Measurements from ENCODE around the gene DENND6A.
"Not testable (repeated sequence)": the region's sequence is repeated elsewhere in the genome, so short reads cannot be mapped to it uniquely, and the experiment has no call there.

The DENND6A gene

DNA sequence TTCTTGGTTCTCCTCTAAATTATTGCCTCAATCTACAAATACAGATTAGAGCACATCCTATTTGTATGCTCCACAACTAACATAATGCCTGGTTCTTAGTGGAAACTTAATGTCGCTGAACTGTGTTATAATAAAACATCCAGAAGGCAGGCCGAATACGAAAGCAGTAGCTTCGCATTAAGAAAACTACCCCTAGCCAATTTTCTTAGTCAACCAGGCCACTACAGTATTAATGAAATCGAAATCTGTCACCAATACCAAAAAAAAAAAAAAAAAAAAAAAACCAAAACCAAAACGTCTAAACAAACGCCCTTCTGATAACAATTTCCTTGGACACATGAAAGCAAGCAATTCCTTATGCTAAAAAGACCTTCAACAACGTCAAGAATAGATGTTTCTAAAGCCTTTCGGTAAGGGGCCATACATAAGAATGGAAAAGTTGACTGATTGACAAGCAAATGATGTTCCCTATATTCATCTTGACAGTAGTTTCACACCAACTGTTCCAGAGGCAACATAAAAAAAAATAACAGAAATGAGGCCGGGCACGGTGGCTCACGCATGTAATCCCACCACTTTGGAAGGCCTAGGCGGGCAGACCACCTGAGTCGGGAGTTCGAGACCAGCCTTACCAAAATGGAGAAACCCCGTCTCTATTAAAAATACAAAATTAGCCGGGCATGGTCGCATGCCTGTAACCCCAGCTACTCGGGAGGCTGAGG is 1.3 kb downstream of the DENND6A start:
- no peak for DNase-seq

DNA sequence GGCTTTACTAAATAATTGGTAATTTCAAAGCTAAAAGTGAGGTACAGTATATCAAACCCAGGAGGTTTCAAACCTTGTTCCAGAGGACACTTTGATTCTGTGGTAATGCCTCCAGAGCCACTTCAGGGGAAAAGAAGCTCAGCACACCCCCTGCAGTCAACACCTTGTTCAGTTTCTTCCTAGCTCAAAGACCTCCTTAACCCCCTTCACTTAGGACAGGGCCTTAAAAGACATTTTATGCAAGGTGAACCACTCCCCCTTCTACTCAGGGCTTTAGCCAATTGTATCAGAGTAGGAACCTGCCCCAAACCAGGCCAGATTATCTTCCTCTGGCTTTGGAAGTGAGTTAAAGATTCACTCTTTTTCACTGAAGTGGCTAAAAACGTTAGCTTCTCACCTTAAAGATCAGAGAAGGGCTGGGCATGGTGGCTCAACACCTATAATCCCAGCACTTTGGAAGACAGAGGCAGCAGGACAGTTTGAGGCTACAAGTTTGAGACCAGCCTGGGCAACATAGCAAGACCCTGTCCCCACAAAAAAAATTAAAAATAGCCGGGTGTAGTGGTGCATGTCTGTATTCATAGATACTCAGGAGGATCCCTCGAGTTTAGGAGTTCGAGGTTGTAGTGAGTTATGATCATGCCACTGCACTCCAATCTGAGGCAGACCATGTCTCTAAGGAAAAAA is 3.4 kb downstream of the DENND6A start:
- no peak for DNase-seq

- no peak for DNase-seq
Measured at GRCh38 chr3:57688291-57688690, 4.6 kb downstream of the DENND6A start.

GRCh38 chr3:57683286-57683685 is 9.6 kb downstream of the DENND6A start:
- no peak for DNase-seq

- DNase-seq, result no peak
Measured at GRCh38 chr3:57682284-57682683, 10.6 kb downstream of the DENND6A start.

DNA sequence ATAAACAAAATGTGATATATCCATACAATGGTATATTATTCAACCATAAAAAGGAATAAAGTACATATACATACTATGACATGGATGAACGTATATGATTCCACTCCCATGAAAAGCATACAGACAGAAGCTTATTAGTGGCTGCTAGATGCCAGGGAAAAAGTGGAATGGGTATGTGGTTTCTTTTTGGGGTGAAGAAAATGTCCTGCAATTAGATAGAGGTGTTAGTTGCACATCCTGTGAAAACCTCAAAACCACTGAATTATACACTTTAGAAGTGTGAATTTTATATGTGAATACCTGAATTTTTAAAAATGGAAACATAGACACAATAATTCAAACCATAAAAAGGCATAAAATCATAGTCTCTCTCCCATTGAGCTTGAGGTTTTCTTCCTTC is 11.2 kb downstream of the DENND6A start:
- no peak for DNase-seq

GRCh38 chr3:57680046-57680445 is 12.8 kb downstream of the DENND6A start:
- DNase-seq, result no peak

- no peak for DNase-seq
Measured at GRCh38 chr3:57675530-57675929, 17.3 kb downstream of the DENND6A start.

- no peak for DNase-seq
Measured at GRCh38 chr3:57673156-57673555, 19.7 kb downstream of the DENND6A start.

DNA sequence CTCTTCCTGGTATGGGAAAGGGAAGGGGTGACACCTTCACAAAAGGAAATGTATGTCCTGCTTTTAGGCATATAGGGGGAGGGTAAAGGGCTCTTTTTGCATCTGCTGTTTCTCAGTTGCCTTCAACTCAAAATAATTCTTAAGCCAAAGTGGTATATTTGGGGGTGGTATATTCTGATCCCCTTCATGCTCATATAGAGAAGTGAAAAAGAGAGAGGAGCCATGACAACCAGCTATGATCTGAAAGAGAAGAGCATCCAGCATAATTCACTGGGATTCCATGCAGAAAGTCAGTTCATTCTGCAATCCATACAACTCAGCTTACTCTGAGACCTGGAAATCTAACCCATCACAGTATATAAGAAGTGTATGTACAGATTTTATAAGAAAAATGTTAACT is 22.3 kb downstream of the DENND6A start:
- DNase-seq, result no peak

DNA sequence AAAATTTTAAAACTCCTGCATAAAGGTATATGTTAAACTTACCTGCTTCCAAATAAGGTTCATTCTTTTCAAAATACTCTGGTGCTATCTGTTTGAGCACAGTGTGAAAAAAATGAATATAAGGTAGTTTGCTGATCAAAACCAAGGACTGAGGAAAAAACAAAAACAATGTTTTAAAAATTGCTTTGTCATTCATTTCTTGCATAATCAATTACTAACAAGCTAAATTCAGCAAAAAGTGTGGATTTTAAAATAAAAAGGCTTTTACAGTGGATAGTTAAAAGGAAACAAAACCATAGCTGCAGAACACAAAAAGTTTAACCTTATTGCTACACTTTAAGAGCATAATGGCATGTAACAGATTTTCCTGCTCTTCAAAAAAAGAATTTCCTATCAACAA is 31.5 kb downstream of the DENND6A start:
- DNase-seq, result no peak

DNA sequence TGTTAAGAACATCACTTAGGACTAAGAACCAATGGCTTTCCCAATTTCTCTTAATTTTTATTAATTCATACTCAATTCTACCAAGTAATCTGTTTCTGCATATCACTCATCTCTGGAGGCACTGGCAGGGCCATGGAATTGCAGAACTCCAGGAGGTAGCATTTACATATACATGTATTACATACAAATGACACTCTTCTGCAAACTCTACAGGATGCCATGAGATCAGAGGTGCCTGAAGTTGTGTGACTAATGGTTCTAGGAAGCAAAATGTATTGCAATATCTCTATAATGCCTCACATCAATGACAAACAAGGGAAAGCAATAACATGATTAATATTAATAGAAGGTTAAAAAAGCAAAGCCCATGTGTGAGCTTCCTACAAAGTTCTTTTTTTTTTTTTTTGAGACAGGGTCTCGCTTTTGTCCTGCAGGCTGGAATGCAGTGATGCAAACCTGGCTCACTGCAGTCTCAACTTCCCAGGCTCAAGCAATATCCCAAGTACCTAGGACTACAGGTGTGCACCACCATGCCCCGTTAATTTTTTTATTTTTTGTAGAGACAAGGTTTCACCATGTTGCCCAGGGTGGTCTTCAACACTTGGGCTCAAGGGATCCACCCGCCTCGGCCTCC is 33.0 kb downstream of the DENND6A start:
- DNase-seq, result no peak

GRCh38 chr3:57659004-57659673 is 33.7 kb downstream of the DENND6A start:
- no peak for DNase-seq

DNA sequence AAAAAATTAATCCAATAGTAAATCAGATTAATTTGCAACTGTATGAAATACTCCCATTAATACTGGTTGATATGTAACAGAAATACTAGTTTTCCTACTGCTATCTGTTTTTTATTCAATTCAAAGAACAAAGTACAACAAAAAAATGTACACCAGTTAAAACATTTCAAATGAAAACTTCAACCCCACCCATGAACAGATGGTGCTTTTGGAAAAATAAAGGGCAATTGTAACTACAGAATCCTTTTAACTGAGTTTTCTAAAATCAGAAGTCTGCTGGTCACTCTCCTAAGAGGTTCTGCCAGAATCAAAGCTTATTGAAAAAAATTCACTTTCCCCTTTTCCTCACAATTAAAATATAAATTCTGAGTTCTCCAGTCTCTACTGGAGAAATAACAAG is 34.3 kb downstream of the DENND6A start:
- DNase-seq, result no peak

DNA sequence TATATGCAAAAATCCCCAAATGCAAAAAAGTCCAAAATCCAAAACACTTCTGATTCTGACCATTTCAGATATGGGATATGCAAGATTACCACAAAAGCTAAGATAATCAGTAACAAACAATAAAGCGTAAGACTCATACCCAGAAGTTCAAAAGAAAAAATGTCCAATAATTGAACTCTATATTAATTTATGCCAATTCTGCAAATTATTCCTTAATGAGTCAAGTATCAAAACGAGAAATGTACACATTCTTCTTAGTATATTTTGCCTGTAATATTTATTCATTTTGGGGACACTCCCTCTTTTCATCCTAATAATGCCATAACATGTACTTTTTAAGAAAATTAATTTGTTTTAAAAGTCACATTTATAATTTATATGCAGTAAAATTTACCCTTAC is 37.1 kb downstream of the DENND6A start:
- DNase-seq, result no peak

DNA sequence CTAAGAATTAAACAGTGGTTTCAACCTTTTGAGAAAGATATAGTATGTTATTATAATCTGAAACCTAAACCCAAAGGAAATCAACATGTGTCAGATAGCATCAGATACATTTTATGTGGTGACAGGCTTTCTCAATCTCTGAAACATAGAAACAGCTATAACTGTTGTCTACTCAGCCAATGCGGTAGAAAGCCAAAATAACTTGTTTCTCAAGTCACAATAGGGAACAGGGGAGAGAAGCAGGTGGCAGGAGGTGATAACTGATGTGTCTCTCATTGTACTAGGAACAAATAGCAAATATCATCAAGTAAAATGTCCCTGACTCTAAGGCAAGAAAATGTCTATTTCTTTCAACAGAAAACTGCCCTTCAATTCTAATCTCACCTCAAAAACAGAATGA is 38.6 kb downstream of the DENND6A start:
- DNase-seq, result no peak

- DNase-seq, result no peak
Measured at GRCh38 chr3:57652203-57652602, 40.7 kb downstream of the DENND6A start.

DNA sequence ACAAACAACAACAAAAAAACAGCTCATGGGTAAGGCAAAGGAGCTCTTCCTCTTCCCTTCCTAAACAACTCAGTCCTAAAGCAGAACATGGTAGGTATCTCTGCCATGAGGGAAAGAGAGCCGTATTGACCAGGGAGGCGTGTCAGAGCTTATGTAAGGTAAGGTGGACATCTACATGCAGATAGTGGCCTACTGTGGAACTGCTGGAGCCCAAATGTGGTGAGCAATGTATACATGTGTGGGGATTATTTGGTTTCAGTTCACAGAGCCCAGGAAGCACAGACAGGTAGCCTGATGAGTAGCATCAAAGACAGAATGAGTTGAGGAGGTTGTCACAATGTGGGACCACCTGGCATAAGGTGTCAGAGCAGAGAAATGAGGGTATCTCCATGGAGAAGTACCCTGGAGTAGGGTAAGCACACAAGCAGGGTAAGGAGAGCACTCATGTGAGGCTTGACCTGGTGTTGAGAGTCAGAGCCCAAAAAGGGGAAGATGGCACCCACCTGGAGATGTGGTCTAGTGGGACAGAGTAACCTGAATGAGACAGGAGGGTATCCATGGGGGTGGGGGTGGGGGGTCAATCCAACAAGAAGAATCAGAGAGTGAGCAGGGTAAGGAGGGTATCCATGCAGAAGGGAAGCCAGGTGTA is 45.5 kb downstream of the DENND6A start:
- DNase-seq, result no peak

- no peak for DNase-seq
Measured at GRCh38 chr3:57646723-57647122, 46.2 kb downstream of the DENND6A start.

DNA sequence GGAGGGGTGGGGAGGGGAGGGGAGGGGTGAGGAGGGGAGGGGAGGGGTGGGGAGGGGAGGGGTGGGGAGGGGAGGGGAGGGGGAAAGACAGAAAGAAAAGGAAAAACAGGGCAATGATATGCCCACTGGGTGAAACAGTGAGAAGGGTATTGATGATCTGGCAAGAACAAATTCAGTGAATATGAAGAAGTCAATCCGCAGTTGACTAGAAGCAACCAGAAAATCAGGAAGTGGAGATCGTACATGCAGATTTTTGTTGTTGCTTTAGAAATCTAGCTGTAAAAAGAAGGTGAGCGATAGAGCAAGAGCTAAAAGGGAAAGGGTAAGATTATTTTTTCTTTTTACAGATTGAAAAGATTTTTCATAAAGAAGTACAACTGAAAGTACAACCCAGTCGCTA is 48.1 kb downstream of the DENND6A start:
- DNase-seq, result no peak

- DNase-seq, result no peak
Measured at GRCh38 chr3:57637391-57637790, 55.5 kb downstream of the DENND6A start.

DNA sequence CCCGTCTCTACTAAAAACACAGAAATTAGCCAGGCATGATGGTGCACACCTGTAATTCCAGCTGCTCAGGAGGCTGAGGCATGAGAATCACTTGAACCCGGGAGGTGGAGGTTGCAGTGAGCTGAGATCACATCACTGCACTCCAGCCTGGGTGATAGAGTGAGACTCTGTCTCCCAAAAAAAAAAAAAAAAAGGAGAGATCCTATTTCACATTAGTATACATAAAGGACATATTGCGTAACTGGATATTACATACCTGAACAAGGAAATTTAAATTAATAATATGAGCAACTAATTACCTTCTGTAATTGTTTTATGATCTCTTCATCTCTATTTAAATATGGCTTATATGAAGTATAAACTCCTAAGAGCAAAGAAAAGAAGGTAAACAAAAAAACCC is 58.6 kb downstream of the DENND6A start:
- not testable (repeated sequence) for DNase-seq

- no peak for DNase-seq
Measured at GRCh38 chr3:57627976-57628375, 64.9 kb downstream of the DENND6A start.
